GM20000 (cell line): ENCODE measurements around the gene PHETA2.

Source experiments
- DNase-seq: peaks from one replicate; pipeline ENCODE4 v3.0.0; 2012; ENCODE audit warnings: low spot score
- TF ChIP-seq, protein P1 (sequence below): IDR thresholded peaks from 2 replicates; pipeline ENCODE4 v1.5.1; 2012; ENCODE audit warnings: mild to moderate bottlenecking, control low read depth; ENCODE audit errors: extremely low read depth, missing control alignments

PHETA2 gene

DNA sequence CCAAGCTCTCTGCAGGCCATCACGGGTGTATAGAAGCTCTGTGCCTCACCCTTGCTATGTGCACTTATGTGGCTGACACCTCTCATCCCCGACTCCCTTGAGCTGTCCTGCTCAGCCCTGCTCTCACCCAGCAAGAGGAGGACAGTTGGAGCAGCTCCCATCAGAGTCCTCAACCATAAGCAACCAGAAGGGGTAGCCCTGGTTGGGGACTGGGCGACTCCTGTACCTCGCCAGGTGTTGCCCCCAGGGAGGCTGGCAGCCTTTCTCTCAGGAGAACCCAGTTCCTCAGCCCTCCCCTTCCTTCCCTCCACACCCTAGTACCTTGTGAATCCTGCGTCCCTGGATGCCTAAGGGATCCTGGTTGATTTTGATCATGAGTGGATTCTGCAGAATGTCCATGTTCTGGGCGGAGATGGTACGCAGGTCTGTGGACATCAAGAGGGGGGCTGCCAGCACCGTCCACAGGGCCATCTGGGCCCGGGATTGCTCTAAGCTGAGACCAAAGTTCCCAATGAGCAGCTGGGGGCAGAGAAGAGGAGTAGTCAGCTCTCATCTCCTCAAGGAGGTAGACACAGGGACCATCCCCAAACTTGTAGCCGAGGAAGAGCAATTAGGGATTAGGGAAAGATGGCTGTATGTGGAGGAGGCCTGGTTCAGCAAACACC, 11.4 kb upstream of the PHETA2 start:
- no peak for DNase-seq
- TF ChIP-seq, protein P1, sequence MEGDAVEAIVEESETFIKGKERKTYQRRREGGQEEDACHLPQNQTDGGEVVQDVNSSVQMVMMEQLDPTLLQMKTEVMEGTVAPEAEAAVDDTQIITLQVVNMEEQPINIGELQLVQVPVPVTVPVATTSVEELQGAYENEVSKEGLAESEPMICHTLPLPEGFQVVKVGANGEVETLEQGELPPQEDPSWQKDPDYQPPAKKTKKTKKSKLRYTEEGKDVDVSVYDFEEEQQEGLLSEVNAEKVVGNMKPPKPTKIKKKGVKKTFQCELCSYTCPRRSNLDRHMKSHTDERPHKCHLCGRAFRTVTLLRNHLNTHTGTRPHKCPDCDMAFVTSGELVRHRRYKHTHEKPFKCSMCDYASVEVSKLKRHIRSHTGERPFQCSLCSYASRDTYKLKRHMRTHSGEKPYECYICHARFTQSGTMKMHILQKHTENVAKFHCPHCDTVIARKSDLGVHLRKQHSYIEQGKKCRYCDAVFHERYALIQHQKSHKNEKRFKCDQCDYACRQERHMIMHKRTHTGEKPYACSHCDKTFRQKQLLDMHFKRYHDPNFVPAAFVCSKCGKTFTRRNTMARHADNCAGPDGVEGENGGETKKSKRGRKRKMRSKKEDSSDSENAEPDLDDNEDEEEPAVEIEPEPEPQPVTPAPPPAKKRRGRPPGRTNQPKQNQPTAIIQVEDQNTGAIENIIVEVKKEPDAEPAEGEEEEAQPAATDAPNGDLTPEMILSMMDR, result no peak

DNA sequence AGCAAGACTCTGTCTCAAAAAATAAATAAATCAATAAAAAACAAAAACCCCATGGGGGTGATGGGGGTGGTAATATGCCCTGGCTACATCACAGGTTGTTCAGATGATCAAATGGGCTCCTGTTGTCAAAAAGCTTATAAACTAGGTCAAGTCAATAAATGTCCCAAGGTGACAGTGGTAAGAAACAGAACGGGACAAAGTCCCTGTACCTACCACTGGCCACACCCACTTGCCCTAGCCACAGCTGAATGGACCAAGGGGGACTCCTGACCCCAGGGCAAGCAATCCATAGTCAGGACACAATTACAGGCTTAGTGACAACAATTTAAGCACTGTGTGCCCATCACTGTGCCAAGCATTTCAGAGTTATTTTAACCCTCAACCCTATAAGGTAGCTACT, 9.4 kb upstream of the PHETA2 start:
- no peak for DNase-seq

GRCh38 chr22:42065438-42066125, 8.5 kb upstream of the PHETA2 start:
- TF ChIP-seq, protein P1, result no peak
- no peak for DNase-seq

More for the DNA sequence above, 9.4 kb upstream of the PHETA2 start:
- TF ChIP-seq, protein P1, result no peak

DNA sequence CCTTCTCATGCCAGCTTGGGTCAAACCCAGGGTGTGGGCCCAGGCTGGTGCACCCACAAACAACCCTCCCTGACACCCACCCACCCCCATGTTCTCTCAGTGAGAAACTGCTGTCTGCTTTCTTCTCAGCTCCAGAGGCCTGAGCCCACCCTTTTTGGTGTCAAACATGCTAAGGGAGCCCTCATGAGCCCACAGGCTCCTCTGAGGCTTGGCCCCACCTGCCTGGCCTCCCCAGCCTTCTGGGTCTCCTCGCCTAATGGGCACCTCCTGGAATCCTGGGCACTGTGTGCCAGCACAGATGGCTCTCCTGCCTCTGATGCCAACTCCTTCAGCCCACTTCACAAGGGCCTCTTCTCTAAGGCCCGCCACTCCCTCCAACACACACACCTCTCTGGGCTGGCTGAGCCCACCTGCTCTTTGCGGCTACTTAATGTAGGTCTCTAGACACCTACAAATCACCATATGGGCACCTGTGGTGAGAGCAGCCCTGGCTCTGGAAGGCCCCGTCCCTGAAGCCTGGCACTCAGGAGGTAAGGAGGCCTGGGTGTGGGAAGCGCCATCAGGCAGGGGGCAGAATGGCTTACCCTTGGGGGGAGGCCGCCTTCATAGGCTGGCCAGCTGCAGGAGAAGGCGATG, 7.8 kb upstream of the PHETA2 start:
- TF ChIP-seq, protein P1, result no peak
- no peak for DNase-seq

DNA sequence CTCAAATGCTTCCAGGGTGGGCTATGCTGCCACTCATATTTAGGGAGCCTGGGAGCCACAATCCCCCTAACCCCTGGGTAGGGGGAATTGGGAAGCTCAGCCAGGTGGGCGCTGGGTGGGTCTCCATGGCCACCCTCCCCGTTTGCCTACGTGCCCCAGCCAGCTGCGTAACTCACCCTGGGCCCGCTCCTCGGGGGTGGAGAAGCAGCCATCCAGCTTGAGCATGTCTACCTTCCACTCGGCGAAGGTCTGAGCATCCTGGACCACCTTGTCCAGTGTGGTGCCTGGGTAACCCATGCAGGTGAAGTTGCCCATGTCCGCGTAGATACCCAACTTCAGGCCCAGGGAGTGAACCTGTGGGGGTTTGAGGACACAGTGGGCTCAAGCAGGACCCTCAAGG, 7.1 kb upstream of the PHETA2 start:
- TF ChIP-seq, protein P1, result no peak
- DNase-seq, result no peak

DNA sequence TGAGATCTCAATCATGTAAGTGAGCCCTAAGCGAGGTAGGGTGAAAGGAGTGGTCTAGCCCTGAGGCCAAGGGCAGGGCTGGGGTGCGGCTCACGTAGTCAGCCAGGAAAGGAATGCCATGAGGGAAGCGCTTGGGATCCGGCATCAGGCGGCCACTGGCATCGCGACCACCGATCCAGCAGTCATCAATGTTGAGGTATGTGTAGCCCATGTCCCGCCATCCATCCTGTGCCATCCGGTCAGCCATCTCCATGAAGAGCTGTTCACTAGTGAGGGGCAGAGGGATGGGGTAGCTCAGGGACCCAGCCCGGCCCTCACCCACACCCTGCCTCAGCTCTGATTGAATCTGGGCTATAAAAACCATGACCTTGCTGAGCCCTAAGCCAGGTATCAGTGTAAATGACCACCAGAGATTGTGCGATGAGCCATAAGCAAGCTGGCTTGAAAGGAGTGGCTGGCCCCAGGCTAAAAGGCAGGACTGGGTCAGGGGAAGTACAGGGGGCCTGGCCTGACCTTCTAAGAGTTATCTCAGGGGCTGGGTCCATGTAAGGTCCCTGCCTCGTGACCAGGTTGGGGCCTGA, 6.3 kb upstream of the PHETA2 start:
- no peak for DNase-seq
- TF ChIP-seq, protein P1, result no peak

DNA sequence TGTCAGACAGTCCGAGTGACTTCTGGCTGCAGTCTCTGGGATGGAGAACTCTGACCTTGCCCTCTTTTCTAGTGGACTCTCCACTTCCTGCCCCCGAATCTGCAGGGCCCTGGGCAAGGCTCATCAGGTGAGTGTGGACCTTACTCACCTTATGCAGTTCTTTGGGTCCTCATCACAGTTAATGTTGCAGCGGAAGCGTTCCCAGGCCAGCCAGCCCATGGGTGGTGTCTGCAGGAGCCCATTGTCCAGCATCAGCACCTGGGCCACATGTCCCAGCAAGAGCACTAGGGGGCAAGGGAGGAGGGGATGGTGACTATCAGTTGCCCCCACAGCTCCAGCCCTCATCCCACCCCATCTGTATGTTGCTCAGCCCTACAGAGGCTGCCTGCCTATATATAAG, 5.8 kb upstream of the PHETA2 start:
- DNase-seq, result no peak
- TF ChIP-seq, protein P1, result no peak
